NOMO-1 treated with DMSO at 0.1 percent for 48 hours (cell line): ENCODE results near the gene PEMT.
A peak's percentile ranks its signal among the peaks of the same experiment; 100 is the strongest.

Source experiments
- DNase-seq: peaks from one replicate; lab custom pipeline; 2025; ENCODE audit not compliant: unreplicated experiment; lab: John Stamatoyannopoulos, UW

Gene PEMT

GRCh38 chr17:17605729-17606088 lies 14.2 kb upstream of the PEMT start:
- no peak for DNase-seq

DNA sequence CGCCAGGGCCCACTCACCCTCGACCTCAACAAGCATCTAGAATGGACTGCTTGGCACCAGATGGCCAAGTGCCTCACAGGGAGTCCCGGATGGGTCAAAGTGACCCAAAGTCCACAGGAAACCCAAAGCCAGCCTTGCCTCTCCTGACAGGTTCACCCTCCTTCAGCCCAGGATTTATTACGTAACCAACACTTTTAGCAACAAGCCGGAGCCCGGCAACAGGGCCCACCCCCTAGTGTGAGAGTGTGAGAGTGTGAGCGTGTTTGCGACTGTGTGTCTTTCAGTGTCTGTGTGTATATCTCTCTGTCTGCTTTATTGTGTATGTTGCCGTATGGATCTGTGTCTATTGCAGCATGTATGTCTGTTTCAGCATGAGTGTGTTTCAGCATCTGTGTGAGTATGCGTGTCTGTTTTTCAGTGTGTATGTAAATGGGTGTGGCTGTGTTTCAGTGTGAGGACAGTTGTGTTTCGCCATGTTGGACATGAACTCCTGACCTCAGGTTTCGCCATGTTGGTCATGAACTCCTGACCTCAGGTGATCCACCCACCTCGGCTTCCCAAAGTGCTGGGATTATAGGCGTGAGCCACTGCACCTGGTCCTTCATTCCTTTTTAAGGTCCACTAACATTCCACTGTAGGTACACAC lies 13.7 kb upstream of the PEMT start:
- no peak for DNase-seq

DNA sequence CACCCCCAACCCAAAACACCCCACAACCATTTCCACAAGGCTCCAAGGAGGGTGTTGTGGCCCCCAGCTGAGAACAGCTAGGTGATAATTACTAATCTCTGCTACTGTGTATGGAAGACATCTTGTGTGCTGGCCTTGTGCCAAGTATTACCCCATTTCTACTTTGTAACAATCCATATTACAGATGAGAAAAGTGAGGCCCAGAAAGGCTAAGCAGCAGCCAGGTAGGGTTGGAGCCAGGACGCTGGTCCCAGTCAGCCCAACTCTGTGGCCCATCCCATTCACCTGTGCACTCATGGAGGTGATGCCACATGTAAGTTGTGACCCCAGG lies 12.4 kb upstream of the PEMT start:
- DNase-seq: no peak

GRCh38 chr17:17603178-17603894 lies 11.8 kb upstream of the PEMT start:
- DNase-seq: no peak

DNA sequence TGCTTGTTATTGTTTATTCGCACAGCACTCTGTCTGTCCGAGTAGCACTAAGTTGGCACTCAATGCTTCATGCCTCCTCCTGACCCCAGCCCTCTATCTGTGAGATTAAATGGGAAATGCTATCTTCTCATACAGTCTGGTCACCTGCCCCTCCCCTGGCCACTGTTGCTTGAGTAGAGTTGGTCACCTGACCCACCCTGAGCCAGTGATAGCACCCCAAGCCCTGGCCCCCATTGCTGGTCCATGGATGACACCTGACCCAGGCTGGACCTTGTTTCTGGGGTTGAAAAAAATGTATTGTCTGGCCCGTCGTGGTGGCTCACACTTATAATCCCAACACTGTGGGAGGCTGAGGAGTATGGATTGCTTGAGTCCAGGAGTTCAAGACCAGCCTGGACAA lies 8.5 kb upstream of the PEMT start:
- DNase-seq: no peak

DNA sequence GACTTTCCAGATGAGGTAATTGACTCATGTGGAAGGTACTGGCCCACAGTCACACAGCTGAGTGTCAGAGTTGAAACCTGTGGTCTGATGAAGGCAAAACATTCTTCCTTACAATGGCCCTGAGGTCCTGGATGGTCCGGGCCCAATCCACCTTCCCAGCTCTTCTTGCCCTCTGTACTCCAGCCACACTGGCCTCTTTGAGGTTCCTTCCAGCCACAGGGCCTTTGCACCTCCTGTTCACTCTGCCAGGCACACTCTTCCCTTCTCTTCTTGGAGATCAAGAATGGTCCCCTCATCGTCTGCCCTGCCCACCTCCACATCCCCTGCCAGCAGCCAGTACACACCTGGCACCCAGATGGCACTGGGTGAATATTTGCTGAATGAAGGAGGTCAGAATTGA lies 6.5 kb upstream of the PEMT start:
- DNase-seq: no peak

- no peak for DNase-seq
Observed at GRCh38 chr17:17595755-17596154, 4.2 kb upstream of the PEMT start.

GRCh38 chr17:17593222-17593620 lies 1.7 kb upstream of the PEMT start:
- no peak for DNase-seq

DNA sequence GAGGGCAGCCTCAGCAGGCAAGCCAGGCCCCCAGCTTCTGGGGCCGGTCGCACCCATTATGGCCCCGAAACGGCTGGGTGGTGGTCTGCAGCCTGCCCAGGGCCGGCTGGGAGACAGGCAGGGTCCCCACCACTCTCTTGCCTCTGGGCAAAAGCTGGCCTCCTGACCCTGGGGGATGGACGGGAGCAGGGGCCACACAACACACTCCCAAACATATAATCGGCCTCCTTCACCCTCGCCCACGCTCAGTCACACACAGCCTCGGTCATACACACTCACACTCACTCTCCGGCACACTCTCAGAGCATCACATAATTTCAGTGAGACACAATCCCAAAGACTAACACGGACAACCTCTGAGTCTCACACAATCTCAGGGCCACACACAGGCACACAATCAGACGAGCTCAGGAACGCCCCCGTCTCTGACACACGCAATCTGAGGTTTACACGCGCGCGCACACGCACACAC lies 589 bp downstream of the PEMT start:
- peak; percentile 33 for DNase-seq

- no peak for DNase-seq
Observed at GRCh38 chr17:17590141-17590751, 1.3 kb downstream of the PEMT start.

DNA sequence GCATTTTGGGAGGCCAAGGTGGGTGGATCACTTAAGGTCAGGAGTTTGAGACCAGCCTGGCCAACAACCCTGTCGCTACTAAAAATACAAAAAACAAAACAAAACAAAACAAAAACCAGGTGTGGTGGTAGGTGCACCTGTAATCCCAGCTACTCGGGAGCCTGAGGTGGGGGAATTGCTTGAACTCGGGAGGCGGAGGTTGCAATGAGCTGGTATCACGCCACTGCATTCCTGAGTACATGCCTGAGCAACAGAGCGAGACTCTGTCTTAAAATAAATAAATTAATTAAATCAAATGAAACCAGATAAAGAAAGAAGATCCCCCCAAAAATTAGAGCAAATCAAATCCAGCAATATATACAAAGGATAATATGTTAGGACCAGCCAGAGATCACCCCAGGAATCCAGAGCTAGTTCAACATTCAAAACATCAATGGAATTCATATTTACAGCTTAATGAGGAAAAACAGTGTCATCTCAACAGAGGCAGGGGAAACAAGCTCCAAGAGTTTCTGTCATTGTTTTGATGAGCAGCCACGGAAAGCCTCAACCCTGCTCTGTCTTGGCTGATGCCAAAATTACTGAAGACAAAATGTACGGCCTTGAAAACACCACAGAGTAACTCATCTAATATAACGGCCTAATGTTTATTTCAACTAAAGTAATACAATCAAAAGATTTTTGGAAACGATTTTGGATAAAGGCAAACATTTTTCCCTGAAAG lies 3.7 kb downstream of the PEMT start:
- no peak for DNase-seq

DNA sequence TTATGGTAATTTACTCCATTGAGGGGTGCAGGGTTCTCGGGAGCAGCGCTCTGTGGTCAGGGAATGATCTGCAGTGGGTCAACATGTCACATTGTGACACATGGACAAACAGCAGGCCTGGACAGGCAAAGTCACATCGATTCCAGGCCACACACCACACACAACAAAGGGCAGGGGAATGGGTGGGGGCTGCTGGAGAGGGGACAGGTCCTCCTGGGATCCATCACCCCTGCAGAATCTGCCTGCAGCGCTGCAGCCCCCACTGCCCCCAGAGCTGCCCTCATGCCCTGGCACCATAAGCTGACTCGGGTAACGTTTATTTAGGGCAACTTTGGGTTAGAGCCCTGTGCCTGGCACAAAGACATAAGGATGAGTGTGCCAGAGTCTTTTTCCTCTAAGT lies 9.1 kb downstream of the PEMT start:
- no peak for DNase-seq

- DNase-seq: no peak
Observed at GRCh38 chr17:17581509-17581908, 10.0 kb downstream of the PEMT start.

GRCh38 chr17:17580662-17581470 lies 10.6 kb downstream of the PEMT start:
- no peak for DNase-seq

- DNase-seq: no peak
Observed at GRCh38 chr17:17579691-17580090, 11.8 kb downstream of the PEMT start.

- no peak for DNase-seq
Observed at GRCh38 chr17:17577373-17577772, 14.1 kb downstream of the PEMT start.

GRCh38 chr17:17576772-17577234 lies 14.7 kb downstream of the PEMT start:
- no peak for DNase-seq

- DNase-seq: no peak
Observed at GRCh38 chr17:17575360-17576251, 15.9 kb downstream of the PEMT start.

DNA sequence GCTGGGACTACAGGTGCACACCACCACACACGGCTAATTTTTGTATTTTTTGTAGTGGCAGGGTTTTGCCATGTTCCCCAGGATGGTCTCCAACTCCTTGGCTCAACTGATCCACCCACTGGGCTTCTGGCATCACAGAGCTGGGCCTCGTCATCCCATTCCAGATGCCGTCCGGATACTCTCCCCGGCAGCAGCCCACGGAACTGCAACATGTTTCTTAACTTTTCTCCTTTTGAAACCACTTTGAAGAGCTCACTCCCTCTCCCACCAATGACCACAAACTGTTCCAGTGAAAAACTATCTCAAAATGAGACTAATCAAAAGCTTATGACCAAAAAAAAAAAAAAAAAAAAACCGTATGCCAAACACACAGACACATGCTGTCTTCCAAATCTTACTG lies 17.6 kb downstream of the PEMT start:
- DNase-seq: no peak
